ENCODE measurements around the gene EPHA3.

- no peak for TF ChIP-seq CTCF (IDR thresholded peaks at IDR 0.05; ENCODE audit: low read length)
- TF ChIP-seq EZH2 (IDR thresholded peaks at IDR 0.05; ENCODE audit: borderline replicate concordance, low read length) = no peak
Measured at GRCh38 chr3:89139870-89140269, 32.4 kb downstream of the EPHA3 start.

All from OCI-LY1 (cell line).